ENCODE data around the gene ANK2. TPM values are rescaled to one million over a fixed set of nuclear protein-coding genes. Genes with fewer than 3 reads are reported as not detected.
"Not testable (repeated sequence)": the region's sequence is repeated elsewhere in the genome, so short reads cannot be mapped to it uniquely, and the experiment has no call there.

The ANK2 gene
- total RNA-seq, 1 donor from 2014 or later: 4.5 TPM

DNA sequence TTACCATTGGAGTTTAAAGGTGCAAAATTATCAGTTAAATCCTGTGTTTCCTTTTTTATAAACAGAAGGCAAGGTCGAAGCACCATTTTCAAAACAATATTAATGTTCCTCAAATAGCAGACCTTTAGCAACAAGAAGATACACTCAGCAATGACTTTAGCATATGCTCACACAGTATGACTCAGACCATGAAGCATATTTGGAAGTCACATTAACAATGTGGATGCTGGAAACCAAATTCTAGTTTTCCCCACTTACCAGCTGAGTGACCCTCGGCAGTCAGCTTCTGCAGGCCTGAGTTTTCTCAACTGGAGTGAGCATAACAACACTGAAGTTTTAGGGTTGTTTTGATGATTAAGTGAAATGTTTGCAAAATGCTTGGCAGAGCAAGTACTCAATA, 130.5 kb downstream of the ANK2 start:
- intact Hi-C loops (cut with micrococcal nuclease): no loop called here
- H3K27ac Mint-ChIP-seq: no peak overlapping the region
- POLR2A ChIA-PET: no interaction called here

GRCh38 chr4:113181289-113182007, 132.0 kb downstream of the ANK2 start:
- Mint-ChIP-seq H3K27ac (no peak overlapping the region), H3K9me3 (no peaks in the 10 kb centered on the region), H3K4me1 (no peaks in the 10 kb centered on the region), H3K4me3 (no peak overlapping the region), H3K36me3 (ENCODE audit: low read depth) (no peaks in the 10 kb centered on the region), H3K27me3 (no peaks in the 10 kb centered on the region)
- POLR2A ChIA-PET: no interaction called here
- no peak for ATAC-seq (ENCODE audit: low read depth)
- DNase-seq: no peak
- TF ChIP-seq, protein P1, sequence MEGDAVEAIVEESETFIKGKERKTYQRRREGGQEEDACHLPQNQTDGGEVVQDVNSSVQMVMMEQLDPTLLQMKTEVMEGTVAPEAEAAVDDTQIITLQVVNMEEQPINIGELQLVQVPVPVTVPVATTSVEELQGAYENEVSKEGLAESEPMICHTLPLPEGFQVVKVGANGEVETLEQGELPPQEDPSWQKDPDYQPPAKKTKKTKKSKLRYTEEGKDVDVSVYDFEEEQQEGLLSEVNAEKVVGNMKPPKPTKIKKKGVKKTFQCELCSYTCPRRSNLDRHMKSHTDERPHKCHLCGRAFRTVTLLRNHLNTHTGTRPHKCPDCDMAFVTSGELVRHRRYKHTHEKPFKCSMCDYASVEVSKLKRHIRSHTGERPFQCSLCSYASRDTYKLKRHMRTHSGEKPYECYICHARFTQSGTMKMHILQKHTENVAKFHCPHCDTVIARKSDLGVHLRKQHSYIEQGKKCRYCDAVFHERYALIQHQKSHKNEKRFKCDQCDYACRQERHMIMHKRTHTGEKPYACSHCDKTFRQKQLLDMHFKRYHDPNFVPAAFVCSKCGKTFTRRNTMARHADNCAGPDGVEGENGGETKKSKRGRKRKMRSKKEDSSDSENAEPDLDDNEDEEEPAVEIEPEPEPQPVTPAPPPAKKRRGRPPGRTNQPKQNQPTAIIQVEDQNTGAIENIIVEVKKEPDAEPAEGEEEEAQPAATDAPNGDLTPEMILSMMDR (IDR thresholded peaks at IDR 0.05): no peak
- intact Hi-C loops (cut with micrococcal nuclease): no loop called here
- CTCF ChIA-PET: no interaction called here

More for the DNA sequence above, 130.5 kb downstream of the ANK2 start:
- CTCF ChIA-PET: no interaction called here
- DNase-seq (no peak), ATAC-seq (ENCODE audit: low read depth) (no peak)
- no peaks in the 10 kb centered on the region for H3K9me3 Mint-ChIP-seq
- H3K27me3 Mint-ChIP-seq: no peaks in the 10 kb centered on the region
- no peaks in the 10 kb centered on the region for H3K36me3 Mint-ChIP-seq (ENCODE audit: low read depth)
- TF ChIP-seq, protein P1 (IDR thresholded peaks at IDR 0.05): no peak
- no peaks in the 10 kb centered on the region for H3K4me1 Mint-ChIP-seq
- H3K4me3 Mint-ChIP-seq: no peak overlapping the region

- Mint-ChIP-seq H3K4me3 (no peak overlapping the region), H3K36me3 (ENCODE audit: low read depth) (no peaks in the 10 kb centered on the region), H3K27me3 (no peaks in the 10 kb centered on the region), H3K4me1 (no peaks in the 10 kb centered on the region), H3K27ac (no peak overlapping the region), H3K9me3 (no peaks in the 10 kb centered on the region)
- intact Hi-C loops (cut with micrococcal nuclease): no loop called here
- POLR2A ChIA-PET: no interaction called here
- ATAC-seq (ENCODE audit: low read depth): no peak
- DNase-seq: no peak
- TF ChIP-seq, protein P1 (IDR thresholded peaks at IDR 0.05): no peak
- CTCF ChIA-PET: no interaction called here
Observed at GRCh38 chr4:113183032-113183605, 133.7 kb downstream of the ANK2 start.

- H3K4me3 Mint-ChIP-seq; POLR2A ChIA-PET; H3K36me3 Mint-ChIP-seq (ENCODE audit: low read depth); DNase-seq; H3K9me3 Mint-ChIP-seq; H3K27me3 Mint-ChIP-seq; intact Hi-C loops (cut with micrococcal nuclease); H3K27ac Mint-ChIP-seq; H3K4me1 Mint-ChIP-seq; ATAC-seq (ENCODE audit: low read depth); CTCF ChIA-PET: not testable (repeated sequence)
Observed at GRCh38 chr4:113186220-113186619, 136.8 kb downstream of the ANK2 start.

GRCh38 chr4:113186913-113187312, 137.5 kb downstream of the ANK2 start:
- CTCF ChIA-PET: no interaction called here
- DNase-seq (no peak), ATAC-seq (ENCODE audit: low read depth) (no peak)
- Mint-ChIP-seq H3K27ac (no peak overlapping the region), H3K36me3 (ENCODE audit: low read depth) (no peaks in the 10 kb centered on the region), H3K4me3 (no peak overlapping the region), H3K4me1 (no peaks in the 10 kb centered on the region), H3K27me3 (peaks cover 2% of the 10 kb centered on the region), H3K9me3 (no peaks in the 10 kb centered on the region)
- TF ChIP-seq, protein P1 (IDR thresholded peaks at IDR 0.05): no peak
- POLR2A ChIA-PET: no interaction called here
- intact Hi-C loops (cut with micrococcal nuclease): no loop called here
